ENCODE measurements around the gene RNF2.

- TF ChIP-seq CTCF (conservative IDR thresholded peaks at IDR 0.05) (no peak), EZH2 (IDR thresholded peaks at IDR 0.05; ENCODE audit: low read depth) (no peak)
These were observed 36.5 kb upstream of the RNF2 start for GRCh38 chr1:185008838-185009237.
